Natural killer cell treated with Interleukin-12 subunit alpha and Interleukin-12 subunit beta and Interleukin-15 and Interleukin-18, amount 100 ng/mL, for 72 hours (primary cell): ENCODE data around the gene PIEZO2. TPM values are rescaled to one million over a fixed set of nuclear protein-coding genes. Genes with fewer than 3 reads are reported as not detected.
A peak's percentile ranks its signal among the peaks of the same experiment; 100 is the strongest.

Experiments
- ATAC-seq, 2 donors: fragments of 150-1000 bp; cut with Tn5 transposase in 1 of 2; sonication (Bioruptor Pico), chemical (Tn5 transposase) in 1 of 2; 2 replicates each; pipeline ENCODE4 v1.10.0; 2021
- DNase-seq: peaks from one replicate; pipeline ENCODE4 v3.0.0; 2022; ENCODE audit warnings: low spot score
- H3K27ac Mint-ChIP-seq, 2 donors: 1 replicate in 1 of 2; 2 replicates in 1 of 2; pipeline ENCODE4 v1.8.0; 2022; ENCODE audit warnings: mixed read lengths in 2 of 2, mild to moderate bottlenecking in 1 of 2, moderate library complexity in 1 of 2
- H3K27me3 Mint-ChIP-seq, 2 donors: 1 replicate in 1 of 2; 2 replicates in 1 of 2; pipeline ENCODE4 v1.8.0; 2022; ENCODE audit warnings: mixed read lengths in 2 of 2
- H3K36me3 Mint-ChIP-seq: one replicate; pipeline ENCODE4 v1.8.0; 2022; ENCODE audit warnings: mixed read lengths
- H3K4me1 Mint-ChIP-seq, 2 donors: 1 replicate in 1 of 2; 2 replicates in 1 of 2; pipeline ENCODE4 v1.8.0; 2022; ENCODE audit warnings: low read depth in 2 of 2, mixed read lengths in 2 of 2, mild to moderate bottlenecking in 1 of 2
- H3K4me3 Mint-ChIP-seq: one replicate; pipeline ENCODE4 v1.8.0; 2022; ENCODE audit warnings: mixed read lengths
- H3K9me3 Mint-ChIP-seq: 2 replicates; pipeline ENCODE4 v1.8.0; 2022; ENCODE audit warnings: mixed read lengths
- total RNA-seq, 2 donors: library from RNA; stranded (reverse); gene quantifications; one replicate each; pipeline ENCODE4 v1.2.3, GENCODE V29; 2022

Gene PIEZO2
- total RNA-seq, 2 donors from 2014 or later: not detected

GRCh38 chr18:11081009-11081532, 68.3 kb downstream of the PIEZO2 start:
- no peak for DNase-seq
- no peaks in the 10 kb centered on the region for H3K9me3 Mint-ChIP-seq
- ATAC-seq: no peak
- no peak overlapping the region for H3K4me3 Mint-ChIP-seq
- no peaks in the 10 kb centered on the region for H3K4me1 Mint-ChIP-seq
- no peaks in the 10 kb centered on the region for H3K27me3 Mint-ChIP-seq
- H3K36me3 Mint-ChIP-seq: no peaks in the 10 kb centered on the region
- H3K27ac Mint-ChIP-seq: no peak overlapping the region

- Mint-ChIP-seq H3K27me3 (peaks cover 0 to 2% of the 10 kb centered on the region in 2 donors), H3K4me3 (no peak overlapping the region), H3K4me1 (no peaks in the 10 kb centered on the region), H3K27ac (no peak overlapping the region), H3K36me3 (no peaks in the 10 kb centered on the region), H3K9me3 (peaks cover 3% of the 10 kb centered on the region)
- DNase-seq (no peak), ATAC-seq (no peak)
These were observed 70.9 kb downstream of the PIEZO2 start for GRCh38 chr18:11078491-11078890.

- no peaks in the 10 kb centered on the region for H3K4me1 Mint-ChIP-seq
- peaks cover 3% of the 10 kb centered on the region for H3K9me3 Mint-ChIP-seq
- H3K27ac Mint-ChIP-seq: no peak overlapping the region
These were observed 71.7 kb downstream of the PIEZO2 start for GRCh38 chr18:11077548-11078187.

GRCh38 chr18:11074889-11075288, 74.5 kb downstream of the PIEZO2 start:
- ATAC-seq: no peak
- H3K27ac Mint-ChIP-seq: no peak overlapping the region
- DNase-seq: no peak
- H3K9me3 Mint-ChIP-seq: peaks cover 3% of the 10 kb centered on the region
- no peaks in the 10 kb centered on the region for H3K4me1 Mint-ChIP-seq
- no peak overlapping the region for H3K4me3 Mint-ChIP-seq
- peaks cover 0 to 2% of the 10 kb centered on the region in 2 donors for H3K27me3 Mint-ChIP-seq
- H3K36me3 Mint-ChIP-seq: no peaks in the 10 kb centered on the region

More at GRCh38 chr18:11077548-11078187, 71.7 kb downstream of the PIEZO2 start:
- no peak for DNase-seq
- Mint-ChIP-seq H3K4me3 (no peak overlapping the region), H3K36me3 (no peaks in the 10 kb centered on the region), H3K27me3 (peaks cover 0 to 2% of the 10 kb centered on the region in 2 donors)
- no peak for ATAC-seq

- ATAC-seq (no peak), DNase-seq (no peak)
- Mint-ChIP-seq H3K9me3 (peaks cover 3% of the 10 kb centered on the region), H3K27ac (no peak overlapping the region), H3K4me3 (no peak overlapping the region), H3K36me3 (no peaks in the 10 kb centered on the region), H3K27me3 (peaks cover 0 to 2% of the 10 kb centered on the region in 2 donors), H3K4me1 (no peaks in the 10 kb centered on the region)
These were observed 75.4 kb downstream of the PIEZO2 start for GRCh38 chr18:11073971-11074370.

GRCh38 chr18:11072632-11073031, 76.7 kb downstream of the PIEZO2 start:
- Mint-ChIP-seq H3K9me3 (peaks cover 5% of the 10 kb centered on the region), H3K27me3 (peaks cover 0 to 2% of the 10 kb centered on the region in 2 donors)

GRCh38 chr18:11071300-11071699, 78.1 kb downstream of the PIEZO2 start:
- H3K36me3 Mint-ChIP-seq: no peaks in the 10 kb centered on the region
- no peak overlapping the region for H3K27ac Mint-ChIP-seq
- DNase-seq: no peak
- peaks cover 5% of the 10 kb centered on the region for H3K9me3 Mint-ChIP-seq
- peak in 1 of 2 donors; percentile 11 for ATAC-seq
- H3K4me1 Mint-ChIP-seq: no peaks in the 10 kb centered on the region
- no peak overlapping the region for H3K4me3 Mint-ChIP-seq
- H3K27me3 Mint-ChIP-seq: peaks cover 0 to 2% of the 10 kb centered on the region in 2 donors

More at GRCh38 chr18:11072632-11073031, 76.7 kb downstream of the PIEZO2 start:
- H3K36me3 Mint-ChIP-seq: no peaks in the 10 kb centered on the region
- no peaks in the 10 kb centered on the region for H3K4me1 Mint-ChIP-seq
- H3K4me3 Mint-ChIP-seq: no peak overlapping the region
- DNase-seq (no peak), ATAC-seq (no peak)
- no peak overlapping the region for H3K27ac Mint-ChIP-seq

GRCh38 chr18:11070593-11070992, 78.8 kb downstream of the PIEZO2 start:
- Mint-ChIP-seq H3K36me3 (no peaks in the 10 kb centered on the region), H3K27me3 (peaks cover 0 to 2% of the 10 kb centered on the region in 2 donors), H3K9me3 (peaks cover 11% of the 10 kb centered on the region), H3K4me3 (no peak overlapping the region), H3K4me1 (no peaks in the 10 kb centered on the region), H3K27ac (no peak overlapping the region)
- peak in 1 of 2 donors; percentile 50 for ATAC-seq
- DNase-seq: no peak

GRCh38 chr18:11066038-11066437, 83.3 kb downstream of the PIEZO2 start:
- Mint-ChIP-seq H3K4me1 (no peaks in the 10 kb centered on the region), H3K27me3 (no peaks in the 10 kb centered on the region), H3K9me3 (peaks cover 8% of the 10 kb centered on the region), H3K4me3 (no peak overlapping the region), H3K36me3 (no peaks in the 10 kb centered on the region), H3K27ac (no peak overlapping the region)
- DNase-seq: no peak
- ATAC-seq: no peak

GRCh38 chr18:11064727-11065460, 84.5 kb downstream of the PIEZO2 start:
- peaks cover 8% of the 10 kb centered on the region for H3K9me3 Mint-ChIP-seq
- ATAC-seq: no peak
- H3K27ac Mint-ChIP-seq: no peak overlapping the region
- no peaks in the 10 kb centered on the region for H3K27me3 Mint-ChIP-seq
- no peak overlapping the region for H3K4me3 Mint-ChIP-seq
- no peak for DNase-seq
- no peaks in the 10 kb centered on the region for H3K36me3 Mint-ChIP-seq
- no peaks in the 10 kb centered on the region for H3K4me1 Mint-ChIP-seq

- Mint-ChIP-seq H3K27ac (no peak overlapping the region), H3K27me3 (no peaks in the 10 kb centered on the region), H3K4me1 (no peaks in the 10 kb centered on the region), H3K4me3 (no peak overlapping the region), H3K36me3 (no peaks in the 10 kb centered on the region), H3K9me3 (peaks cover 8% of the 10 kb centered on the region)
- DNase-seq (no peak), ATAC-seq (no peak)
These were observed 85.3 kb downstream of the PIEZO2 start for GRCh38 chr18:11064106-11064505.

GRCh38 chr18:11055721-11056120, 93.6 kb downstream of the PIEZO2 start:
- peaks cover 5% of the 10 kb centered on the region for H3K9me3 Mint-ChIP-seq
- DNase-seq (no peak), ATAC-seq (peak in 1 of 2 donors; percentile 57)
- H3K4me1 Mint-ChIP-seq: no peaks in the 10 kb centered on the region
- no peak overlapping the region for H3K27ac Mint-ChIP-seq
- H3K27me3 Mint-ChIP-seq: no peaks in the 10 kb centered on the region
- H3K4me3 Mint-ChIP-seq: no peak overlapping the region
- H3K36me3 Mint-ChIP-seq: no peaks in the 10 kb centered on the region

GRCh38 chr18:11054497-11054896, 94.9 kb downstream of the PIEZO2 start:
- H3K36me3 Mint-ChIP-seq: no peaks in the 10 kb centered on the region
- H3K9me3 Mint-ChIP-seq: peaks cover 5% of the 10 kb centered on the region
- H3K4me3 Mint-ChIP-seq: no peak overlapping the region
- H3K27me3 Mint-ChIP-seq: no peaks in the 10 kb centered on the region
- no peak for ATAC-seq
- DNase-seq: no peak
- no peak overlapping the region for H3K27ac Mint-ChIP-seq
- no peaks in the 10 kb centered on the region for H3K4me1 Mint-ChIP-seq

- ATAC-seq: no peak
- H3K9me3 Mint-ChIP-seq: peaks cover under 1% of the 10 kb centered on the region
- H3K4me1 Mint-ChIP-seq: no peaks in the 10 kb centered on the region
- H3K4me3 Mint-ChIP-seq: no peak overlapping the region
- no peak for DNase-seq
- H3K27me3 Mint-ChIP-seq: no peaks in the 10 kb centered on the region
- no peaks in the 10 kb centered on the region for H3K36me3 Mint-ChIP-seq
- no peak overlapping the region for H3K27ac Mint-ChIP-seq
These were observed 96.1 kb downstream of the PIEZO2 start for GRCh38 chr18:11053293-11053692.
